WTC11 (cell line): ENCODE data around the gene PEAK1.

Experiments used
- CTCF ChIP-seq: fragments of 200-600 bp; IDR thresholded peaks from 2 replicates; pipeline ENCODE4 v1.8.0; 2022; ENCODE audit warnings: antibody characterized with exemption
- TCF7 ChIP-seq: sonication (generic); formaldehyde crosslinking; IDR thresholded peaks from 2 replicates; pipeline ENCODE4 v1.8.0; 2022; ENCODE audit warnings: mild to moderate bottlenecking, low read depth, missing genetic modification reagents, moderate library complexity
- ZNF532 ChIP-seq: fragments of 250-450 bp; sonication (Bioruptor Pico); IDR thresholded peaks from 2 replicates; pipeline ENCODE4 v1.9.0; 2021; ENCODE audit warnings: mild to moderate bottlenecking, borderline replicate concordance

GRCh38 chr15:77239882-77240608, 179.9 kb downstream of the PEAK1 start:
- TF ChIP-seq TCF7 (CRISPR knock-in tag): no peak
- no peak for TF ChIP-seq CTCF
- TF ChIP-seq ZNF532 (CRISPR knock-in tag): no peak
